ENCODE data around the gene CEP126. TPM values are rescaled to one million over a fixed set of nuclear protein-coding genes. Genes with fewer than 3 reads are reported as not detected.
"Not testable (repeated sequence)": the region's sequence is repeated elsewhere in the genome, so short reads cannot be mapped to it uniquely, and the experiment has no call there.

Gene CEP126
- total and polyA plus RNA-seq, 9 donors: 2.3 to 6.6 (median 3.5) TPM

DNA sequence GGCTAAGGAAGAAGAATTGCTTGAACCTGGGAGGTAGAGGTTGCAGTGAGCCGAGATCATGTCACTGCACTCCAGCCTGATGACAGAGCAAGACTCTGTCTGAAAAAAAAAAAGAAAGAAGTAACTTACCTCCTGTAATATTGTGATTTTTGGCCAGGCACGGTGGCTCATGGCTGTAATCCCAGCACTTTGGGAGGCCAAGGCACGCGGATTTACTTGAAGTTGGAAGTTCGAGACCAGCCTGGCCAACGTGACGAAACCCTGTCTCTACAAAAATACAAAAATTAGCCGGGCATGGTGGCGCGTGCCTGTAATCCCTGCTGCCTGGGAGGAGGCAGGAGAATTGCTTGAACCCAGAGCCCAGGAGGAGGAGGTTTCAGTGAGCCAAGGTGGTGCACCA lies 49.4 kb downstream of the CEP126 start:
- H3K4me1 ChIP-seq (ENCODE audit: control insufficient read depth, insufficient read depth, low read length); H3K27ac ChIP-seq (ENCODE audit: low read length); H3K9me3 ChIP-seq (replicated peaks; ENCODE audit: control insufficient read depth, low read depth, low read length); H3K36me3 ChIP-seq (ENCODE audit: control insufficient read depth, insufficient read depth, low read length); H3K4me3 ChIP-seq (ENCODE audit: low read length); H3K27me3 ChIP-seq (ENCODE audit: control insufficient read depth, insufficient read depth, low read length); DNase-seq: not testable (repeated sequence)
- no CpG with 5 or more reads among the region's 10 CpGs for WGBS (ENCODE audit: insufficient coverage)

GRCh38 chr11:101974255-101974654 lies 59.4 kb downstream of the CEP126 start:
- peak; percentile 28 for DNase-seq
- no peaks in the 10 kb centered on the region for H3K36me3 ChIP-seq (ENCODE audit: control insufficient read depth, insufficient read depth, low read length)
- H3K4me3 ChIP-seq (ENCODE audit: low read length): no peak overlapping the region
- H3K4me1 ChIP-seq (ENCODE audit: control insufficient read depth, insufficient read depth, low read length): no peaks in the 10 kb centered on the region
- H3K9me3 ChIP-seq (replicated peaks; ENCODE audit: control insufficient read depth, low read depth, low read length): no peaks in the 10 kb centered on the region
- no peak overlapping the region for H3K27ac ChIP-seq (ENCODE audit: low read length)
- WGBS (ENCODE audit: insufficient coverage): no CpG with 5 or more reads among the region's 2 CpGs
- H3K27me3 ChIP-seq (ENCODE audit: control insufficient read depth, insufficient read depth, low read length): no peaks in the 10 kb centered on the region

DNA sequence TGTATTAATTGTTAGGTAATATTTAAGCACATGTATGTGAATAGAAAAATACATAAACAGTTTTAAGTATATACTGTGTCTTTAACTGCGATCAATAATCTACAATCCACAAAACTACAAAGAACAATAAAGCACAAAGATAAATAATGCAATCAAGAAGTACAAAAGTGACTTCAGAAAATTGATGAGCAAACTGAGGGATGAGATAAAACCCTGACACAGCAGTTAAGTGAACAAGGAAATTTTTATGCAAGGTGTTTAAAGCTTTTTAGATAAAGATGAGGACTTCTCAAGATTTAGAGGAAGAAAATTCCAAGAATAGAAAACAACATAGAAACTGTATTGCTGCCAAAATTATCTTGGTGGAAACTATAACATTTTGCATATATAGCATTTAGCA lies 60.0 kb downstream of the CEP126 start:
- no CpG with 5 or more reads among the region's 1 CpG for WGBS (ENCODE audit: insufficient coverage)

DNA sequence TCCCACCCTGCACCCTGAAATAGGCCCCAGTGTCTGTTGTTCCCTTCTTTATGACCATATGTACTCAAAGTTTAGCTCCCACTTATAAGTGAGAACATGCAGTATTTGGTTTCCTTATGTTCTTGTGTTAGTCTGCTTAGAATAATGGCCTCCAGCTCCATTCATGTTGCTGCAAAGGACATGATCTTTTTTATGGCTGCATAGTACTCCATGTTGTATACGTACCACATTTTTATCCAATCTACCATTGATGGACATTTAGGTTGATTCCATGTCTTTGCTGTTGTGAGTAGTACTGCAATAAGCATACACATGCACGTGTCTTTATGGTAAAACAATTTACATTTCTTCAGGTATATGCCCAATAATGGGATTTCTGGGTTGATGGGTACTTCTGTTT lies 60.9 kb downstream of the CEP126 start:
- no peaks in the 10 kb centered on the region for H3K36me3 ChIP-seq (ENCODE audit: control insufficient read depth, insufficient read depth, low read length)
- H3K9me3 ChIP-seq (replicated peaks; ENCODE audit: control insufficient read depth, low read depth, low read length): no peaks in the 10 kb centered on the region
- no peaks in the 10 kb centered on the region for H3K4me1 ChIP-seq (ENCODE audit: control insufficient read depth, insufficient read depth, low read length)
- no peak overlapping the region for H3K4me3 ChIP-seq (ENCODE audit: low read length)
- no peak for DNase-seq
- no peak overlapping the region for H3K27ac ChIP-seq (ENCODE audit: low read length)
- WGBS (ENCODE audit: insufficient coverage): no CpG with 5 or more reads among the region's 2 CpGs
- H3K27me3 ChIP-seq (ENCODE audit: control insufficient read depth, insufficient read depth, low read length): no peaks in the 10 kb centered on the region

More for the DNA sequence above, 60.0 kb downstream of the CEP126 start:
- Histone ChIP-seq H3K4me3 (ENCODE audit: low read length) (no peak overlapping the region), H3K4me1 (ENCODE audit: control insufficient read depth, insufficient read depth, low read length) (no peaks in the 10 kb centered on the region), H3K27me3 (ENCODE audit: control insufficient read depth, insufficient read depth, low read length) (no peaks in the 10 kb centered on the region), H3K9me3 (replicated peaks; ENCODE audit: control insufficient read depth, low read depth, low read length) (no peaks in the 10 kb centered on the region), H3K36me3 (ENCODE audit: control insufficient read depth, insufficient read depth, low read length) (no peaks in the 10 kb centered on the region), H3K27ac (ENCODE audit: low read length) (no peak overlapping the region)
- no peak for DNase-seq

GRCh38 chr11:101987370-101987769 lies 72.6 kb downstream of the CEP126 start:
- H3K27me3 ChIP-seq (ENCODE audit: control insufficient read depth, insufficient read depth, low read length): no peaks in the 10 kb centered on the region
- no peak overlapping the region for H3K27ac ChIP-seq (ENCODE audit: low read length)
- no peaks in the 10 kb centered on the region for H3K36me3 ChIP-seq (ENCODE audit: control insufficient read depth, insufficient read depth, low read length)
- no peaks in the 10 kb centered on the region for H3K9me3 ChIP-seq (replicated peaks; ENCODE audit: control insufficient read depth, low read depth, low read length)
- no CpG with 5 or more reads among the region's 2 CpGs for WGBS (ENCODE audit: insufficient coverage)
- H3K4me1 ChIP-seq (ENCODE audit: control insufficient read depth, insufficient read depth, low read length): no peaks in the 10 kb centered on the region
- no peak overlapping the region for H3K4me3 ChIP-seq (ENCODE audit: low read length)
- no peak for DNase-seq

GRCh38 chr11:101993172-101993571 lies 78.4 kb downstream of the CEP126 start:
- no peak overlapping the region for H3K4me3 ChIP-seq (ENCODE audit: low read length)
- no peaks in the 10 kb centered on the region for H3K27me3 ChIP-seq (ENCODE audit: control insufficient read depth, insufficient read depth, low read length)
- WGBS (ENCODE audit: insufficient coverage): no CpG with 5 or more reads among the region's 4 CpGs
- no peaks in the 10 kb centered on the region for H3K9me3 ChIP-seq (replicated peaks; ENCODE audit: control insufficient read depth, low read depth, low read length)
- H3K36me3 ChIP-seq (ENCODE audit: control insufficient read depth, insufficient read depth, low read length): no peaks in the 10 kb centered on the region
- H3K27ac ChIP-seq (ENCODE audit: low read length): no peak overlapping the region
- H3K4me1 ChIP-seq (ENCODE audit: control insufficient read depth, insufficient read depth, low read length): no peaks in the 10 kb centered on the region
- DNase-seq: no peak

GRCh38 chr11:101994052-101994469 lies 79.3 kb downstream of the CEP126 start:
- not testable (repeated sequence) for H3K27me3 ChIP-seq (ENCODE audit: control insufficient read depth, insufficient read depth, low read length); H3K4me1 ChIP-seq (ENCODE audit: control insufficient read depth, insufficient read depth, low read length); DNase-seq; H3K4me3 ChIP-seq (ENCODE audit: low read length); H3K9me3 ChIP-seq (replicated peaks; ENCODE audit: control insufficient read depth, low read depth, low read length); H3K27ac ChIP-seq (ENCODE audit: low read length); H3K36me3 ChIP-seq (ENCODE audit: control insufficient read depth, insufficient read depth, low read length)
- 90% methylated on average over 2 of the region's 2 CpGs for WGBS (ENCODE audit: insufficient coverage)

DNA sequence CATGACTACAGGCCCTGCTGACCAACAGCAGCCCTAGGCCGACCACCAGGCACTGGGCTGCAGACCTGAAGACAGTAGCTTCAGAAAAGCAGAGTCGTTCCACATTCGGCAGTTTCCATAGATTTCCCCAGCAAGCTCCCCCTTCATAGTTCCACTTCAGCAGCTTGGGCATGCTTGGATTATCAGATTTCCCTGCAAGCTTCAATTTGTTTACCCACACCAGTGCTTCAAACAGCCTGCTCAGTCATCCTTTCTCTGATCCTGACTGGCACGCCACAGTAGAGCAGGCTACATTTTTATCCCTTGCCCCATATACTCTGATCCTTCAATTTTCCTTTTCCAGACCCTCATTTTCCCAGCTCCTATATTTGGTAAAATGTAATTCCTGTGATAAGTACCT lies 81.3 kb downstream of the CEP126 start:
- Histone ChIP-seq H3K36me3 (ENCODE audit: control insufficient read depth, insufficient read depth, low read length) (no peaks in the 10 kb centered on the region), H3K9me3 (replicated peaks; ENCODE audit: control insufficient read depth, low read depth, low read length) (no peaks in the 10 kb centered on the region), H3K27me3 (ENCODE audit: control insufficient read depth, insufficient read depth, low read length) (no peaks in the 10 kb centered on the region), H3K4me1 (ENCODE audit: control insufficient read depth, insufficient read depth, low read length) (no peaks in the 10 kb centered on the region), H3K4me3 (ENCODE audit: low read length) (no peak overlapping the region), H3K27ac (ENCODE audit: low read length) (no peak overlapping the region)
- no peak for DNase-seq
- WGBS (ENCODE audit: insufficient coverage): 88% methylated on average over 3 of the region's 4 CpGs

GRCh38 chr11:102001657-102002338 lies 87.0 kb downstream of the CEP126 start:
- Histone ChIP-seq H3K9me3 (replicated peaks; ENCODE audit: control insufficient read depth, low read depth, low read length) (no peaks in the 10 kb centered on the region), H3K27me3 (ENCODE audit: control insufficient read depth, insufficient read depth, low read length) (no peaks in the 10 kb centered on the region), H3K4me3 (ENCODE audit: low read length) (no peak overlapping the region), H3K4me1 (ENCODE audit: control insufficient read depth, insufficient read depth, low read length) (no peaks in the 10 kb centered on the region), H3K27ac (ENCODE audit: low read length) (no peak overlapping the region), H3K36me3 (ENCODE audit: control insufficient read depth, insufficient read depth, low read length) (no peaks in the 10 kb centered on the region)
- no peak for DNase-seq
- 80% methylated on average over 1 of the region's 3 CpGs for WGBS (ENCODE audit: insufficient coverage)

- Histone ChIP-seq H3K27me3 (ENCODE audit: control insufficient read depth, insufficient read depth, low read length) (no peaks in the 10 kb centered on the region), H3K36me3 (ENCODE audit: control insufficient read depth, insufficient read depth, low read length) (no peaks in the 10 kb centered on the region), H3K4me1 (ENCODE audit: control insufficient read depth, insufficient read depth, low read length) (no peaks in the 10 kb centered on the region), H3K4me3 (ENCODE audit: low read length) (no peak overlapping the region), H3K9me3 (replicated peaks; ENCODE audit: control insufficient read depth, low read depth, low read length) (no peaks in the 10 kb centered on the region), H3K27ac (ENCODE audit: low read length) (no peak overlapping the region)
- DNase-seq: no peak
Measured at GRCh38 chr11:102004220-102004619, 89.4 kb downstream of the CEP126 start.

DNA sequence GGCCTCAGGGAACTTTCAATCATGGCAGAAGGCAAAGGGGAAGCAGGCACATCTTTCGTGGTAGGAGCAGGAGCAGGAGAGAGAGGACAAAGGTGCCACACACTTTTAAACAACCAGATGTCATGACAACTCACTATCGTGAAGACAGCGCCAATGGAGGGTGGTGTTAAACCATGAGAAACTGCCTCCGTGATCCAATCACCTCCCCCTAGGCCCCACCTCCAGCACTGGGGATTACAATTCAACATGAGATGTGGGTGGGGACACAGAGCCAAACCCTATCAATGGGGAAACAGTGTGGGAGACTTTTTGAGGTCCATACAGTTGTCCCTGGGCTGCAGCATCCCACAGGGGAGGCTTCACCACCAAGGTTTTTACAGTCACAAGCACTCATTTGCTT lies 90.5 kb downstream of the CEP126 start:
- Histone ChIP-seq H3K4me3 (ENCODE audit: low read length) (no peak overlapping the region), H3K4me1 (ENCODE audit: control insufficient read depth, insufficient read depth, low read length) (no peaks in the 10 kb centered on the region), H3K9me3 (replicated peaks; ENCODE audit: control insufficient read depth, low read depth, low read length) (no peaks in the 10 kb centered on the region), H3K36me3 (ENCODE audit: control insufficient read depth, insufficient read depth, low read length) (no peaks in the 10 kb centered on the region), H3K27me3 (ENCODE audit: control insufficient read depth, insufficient read depth, low read length) (no peaks in the 10 kb centered on the region), H3K27ac (ENCODE audit: low read length) (no peak overlapping the region)
- no peak for DNase-seq
- no CpG with 5 or more reads among the region's 4 CpGs for WGBS (ENCODE audit: insufficient coverage)

Measured in muscle of leg (tissue), 11 donors.